ENCODE results near the gene CFAP44.

GRCh38 chr3:113404637-113405036 is 36.7 kb downstream of the CFAP44 start:
- no peak for TF ChIP-seq CTCF (IDR thresholded peaks at IDR 0.05; ENCODE audit: poor library complexity)
- no peak for TF ChIP-seq EZH2phosphoT487 (IDR thresholded peaks at IDR 0.05; ENCODE audit: low read depth, severe bottlenecking, unreplicated experiment)
- no peak for TF ChIP-seq EZH2 (IDR thresholded peaks at IDR 0.05; ENCODE audit: borderline replicate concordance)
